Stimulated activated CD4-positive, alpha-beta T cell treated with anti-CD3 and anti-CD28 coated beads, Interleukin-4, amount 100 ng/mL, for 48 hours (primary cell): ENCODE data around the gene PPHLN1.

ENCODE experiments used
- DNase-seq, 2 donors: peaks; one replicate each; pipeline ENCODE4 v3.0.0-alpha.2; 2020; ENCODE audit warnings: low read depth in 2 of 2

PPHLN1 gene

GRCh38 chr12:42482748-42483520 is 157.0 kb downstream of the PPHLN1 start:
- DNase-seq = peak; percentile 50 to 58

GRCh38 chr12:42483521-42483790 is 157.5 kb downstream of the PPHLN1 start:
- DNase-seq = no peak

DNA sequence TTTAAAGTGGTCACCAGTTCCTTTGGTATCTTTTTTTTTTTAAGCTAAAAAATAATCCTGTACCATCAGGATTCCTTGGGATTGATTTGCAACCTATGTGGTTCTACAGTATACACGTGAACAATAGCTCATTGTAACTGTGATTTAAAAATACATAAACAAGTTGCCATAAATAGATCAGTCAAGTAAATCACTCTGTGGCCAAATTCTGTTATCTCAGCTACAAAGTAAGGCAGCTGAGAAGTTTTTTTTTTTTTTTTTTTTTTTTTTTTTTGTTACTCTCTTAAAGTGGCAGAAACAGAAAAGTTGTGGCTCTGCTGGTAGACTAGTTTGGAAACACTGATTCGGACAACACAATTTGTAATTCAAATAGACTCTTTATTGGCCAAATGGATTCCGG is 159.0 kb downstream of the PPHLN1 start:
- no peak for DNase-seq

- DNase-seq = no peak
Observed at GRCh38 chr12:42485823-42486222, 159.9 kb downstream of the PPHLN1 start.

GRCh38 chr12:42486407-42486806 is 160.4 kb downstream of the PPHLN1 start:
- no peak for DNase-seq

GRCh38 chr12:42490261-42490842 is 164.4 kb downstream of the PPHLN1 start:
- DNase-seq = no peak
